DOHH2 (cell line): Measurements from ENCODE around the gene BDNF.

Experiments
- H3F3A ChIP-seq: fragments of 200-600 bp; sonication (generic), shearing (Covaris generic); 2 replicates; pipeline ENCODE4 v1.6.0; 2016; ENCODE audit warnings: antibody characterized with exemption, mild to moderate bottlenecking; ENCODE audit not compliant: control insufficient read depth, insufficient read depth
- H3K27ac ChIP-seq: fragments of 200-600 bp; sonication (generic); 2 replicates; pipeline ENCODE4 v1.5.1; 2014; ENCODE audit warnings: low read depth, mild to moderate bottlenecking, low read length, moderate library complexity
- H3K27me3 ChIP-seq: fragments of 200-600 bp; sonication (generic); 2 replicates; pipeline ENCODE4 v1.6.1; 2014; ENCODE audit warnings: mild to moderate bottlenecking, low read length, mixed read lengths; ENCODE audit not compliant: control insufficient read depth
- H3K36me3 ChIP-seq: fragments of 200-600 bp; sonication (generic); 2 replicates; pipeline ENCODE4 v1.6.1; 2014; ENCODE audit warnings: mild to moderate bottlenecking, low read length, moderate library complexity, mixed read lengths; ENCODE audit not compliant: control insufficient read depth
- H3K4me1 ChIP-seq: fragments of 200-600 bp; sonication (generic); 2 replicates; pipeline ENCODE4 v1.6.1; 2014; ENCODE audit warnings: mild to moderate bottlenecking, low read length, mixed read lengths; ENCODE audit not compliant: control insufficient read depth
- H3K4me2 ChIP-seq: fragments of 200-600 bp; sonication (generic); 2 replicates; pipeline ENCODE4 v1.6.0; 2014; ENCODE audit warnings: mild to moderate bottlenecking, low read length, moderate library complexity
- H3K4me3 ChIP-seq: fragments of 200-600 bp; sonication (generic); 2 replicates; pipeline ENCODE4 v1.5.1; 2014; ENCODE audit warnings: mild to moderate bottlenecking, low read length, mixed read lengths
- H3K79me2 ChIP-seq: fragments of 200-600 bp; sonication (generic); 2 replicates; pipeline ENCODE4 v1.6.1; 2014; ENCODE audit warnings: mild to moderate bottlenecking, low read length, mixed read lengths; ENCODE audit not compliant: control insufficient read depth
- H3K9me2 ChIP-seq: fragments of 200-600 bp; sonication (generic); replicated peaks from 2 replicates; pipeline ENCODE4 v1.6.1; 2014; ENCODE audit warnings: mild to moderate bottlenecking, low read length, mixed read lengths; ENCODE audit not compliant: control insufficient read depth
- H3K9me3 ChIP-seq: fragments of 200-600 bp; sonication (generic); 2 replicates; pipeline ENCODE4 v1.6.1; 2014; ENCODE audit warnings: antibody characterized with exemption, low read length, mixed read lengths; ENCODE audit not compliant: control insufficient read depth, insufficient read depth
- H4K20me1 ChIP-seq: fragments of 200-600 bp; sonication (generic); 2 replicates; pipeline ENCODE4 v1.6.0; 2014; ENCODE audit warnings: low read depth, mild to moderate bottlenecking, antibody characterized with exemption, low read length, moderate library complexity; ENCODE audit not compliant: control insufficient read depth, insufficient read depth
- CTCF ChIP-seq: fragments of 200-600 bp; sonication (generic); IDR thresholded peaks from one replicate; pipeline ENCODE4 v1.5.1; 2014; ENCODE audit warnings: antibody characterized with exemption, mild to moderate bottlenecking, low read depth, low read length; ENCODE audit not compliant: poor library complexity, severe bottlenecking
- EZH2phosphoT487 ChIP-seq: fragments of 200-600 bp; sonication (generic); IDR thresholded peaks from 2 replicates; pipeline ENCODE4 v1.6.1; 2017; ENCODE audit warnings: borderline replicate concordance, mild to moderate bottlenecking, antibody characterized with exemption, low read length, moderate library complexity, mixed read lengths

Gene BDNF

GRCh38 chr11:27678242-27678641, 22.0 kb downstream of the BDNF start:
- H3K79me2 ChIP-seq = no peaks in the 10 kb centered on the region
- no peaks in the 10 kb centered on the region for H3F3A ChIP-seq
- no peak overlapping the region for H3K4me2 ChIP-seq

GRCh38 chr11:27677108-27677507, 23.1 kb downstream of the BDNF start:
- Histone ChIP-seq H3K9me2 (no peaks in the 10 kb centered on the region), H3K4me2 (no peak overlapping the region), H3K9me3 (no peaks in the 10 kb centered on the region), H3K4me3 (no peak overlapping the region), H3K36me3 (no peaks in the 10 kb centered on the region), H3K4me1 (no peaks in the 10 kb centered on the region), H4K20me1 (no peaks in the 10 kb centered on the region), H3F3A (no peaks in the 10 kb centered on the region), H3K79me2 (no peaks in the 10 kb centered on the region), H3K27me3 (no peaks in the 10 kb centered on the region), H3K27ac (no peak overlapping the region)
- no peak for TF ChIP-seq CTCF
- TF ChIP-seq EZH2phosphoT487 = no peak

More at GRCh38 chr11:27678242-27678641, 22.0 kb downstream of the BDNF start:
- no peak for TF ChIP-seq CTCF
- no peak for TF ChIP-seq EZH2phosphoT487
- Histone ChIP-seq H3K36me3 (no peaks in the 10 kb centered on the region), H4K20me1 (no peaks in the 10 kb centered on the region), H3K4me1 (no peaks in the 10 kb centered on the region), H3K4me3 (no peak overlapping the region), H3K27ac (no peak overlapping the region), H3K9me3 (no peaks in the 10 kb centered on the region), H3K27me3 (no peaks in the 10 kb centered on the region), H3K9me2 (no peaks in the 10 kb centered on the region)

GRCh38 chr11:27673979-27674663, 26.1 kb downstream of the BDNF start:
- H4K20me1 ChIP-seq = no peaks in the 10 kb centered on the region
- no peak overlapping the region for H3K4me2 ChIP-seq
- no peaks in the 10 kb centered on the region for H3K79me2 ChIP-seq
- no peak overlapping the region for H3K4me3 ChIP-seq
- H3K36me3 ChIP-seq = no peaks in the 10 kb centered on the region
- H3K4me1 ChIP-seq = no peaks in the 10 kb centered on the region
- no peak overlapping the region for H3K27ac ChIP-seq
- TF ChIP-seq CTCF (no peak), EZH2phosphoT487 (no peak)
- H3K9me3 ChIP-seq = no peaks in the 10 kb centered on the region
- no peaks in the 10 kb centered on the region for H3F3A ChIP-seq
- no peaks in the 10 kb centered on the region for H3K9me2 ChIP-seq
- H3K27me3 ChIP-seq = no peaks in the 10 kb centered on the region
